Measurements from ENCODE around the gene PABPN1. TPM values are rescaled to one million over a fixed set of nuclear protein-coding genes. Genes with fewer than 3 reads are reported as not detected.

The PABPN1 gene
- total and polyA plus RNA-seq, 3 donors from 2014 or later: 194 to 222 (median 194) TPM

DNA sequence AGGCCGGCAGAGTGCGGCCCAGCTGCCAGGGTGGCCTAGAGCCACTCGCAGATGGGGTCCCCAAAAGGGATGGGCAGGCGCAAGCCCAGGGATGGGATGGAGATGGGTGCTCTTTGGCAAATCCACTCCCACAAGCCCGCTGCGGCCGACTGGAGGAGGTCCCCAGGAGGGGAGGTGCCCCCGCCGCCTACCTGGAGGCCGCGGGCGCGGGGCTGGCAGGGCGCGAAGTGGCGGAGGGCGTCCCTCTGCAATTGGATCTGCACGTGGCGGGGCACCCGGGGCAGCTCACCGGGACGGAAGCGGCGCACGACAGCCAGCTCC is 19.3 kb upstream of the PABPN1 start:
- WGBS, 2 donors: 0% methylated on average over 18 of the region's 25 CpGs; no CpG with 5 or more reads in 1 of the 2 donors
- no peak for DNase-seq
- TF ChIP-seq, protein P1, sequence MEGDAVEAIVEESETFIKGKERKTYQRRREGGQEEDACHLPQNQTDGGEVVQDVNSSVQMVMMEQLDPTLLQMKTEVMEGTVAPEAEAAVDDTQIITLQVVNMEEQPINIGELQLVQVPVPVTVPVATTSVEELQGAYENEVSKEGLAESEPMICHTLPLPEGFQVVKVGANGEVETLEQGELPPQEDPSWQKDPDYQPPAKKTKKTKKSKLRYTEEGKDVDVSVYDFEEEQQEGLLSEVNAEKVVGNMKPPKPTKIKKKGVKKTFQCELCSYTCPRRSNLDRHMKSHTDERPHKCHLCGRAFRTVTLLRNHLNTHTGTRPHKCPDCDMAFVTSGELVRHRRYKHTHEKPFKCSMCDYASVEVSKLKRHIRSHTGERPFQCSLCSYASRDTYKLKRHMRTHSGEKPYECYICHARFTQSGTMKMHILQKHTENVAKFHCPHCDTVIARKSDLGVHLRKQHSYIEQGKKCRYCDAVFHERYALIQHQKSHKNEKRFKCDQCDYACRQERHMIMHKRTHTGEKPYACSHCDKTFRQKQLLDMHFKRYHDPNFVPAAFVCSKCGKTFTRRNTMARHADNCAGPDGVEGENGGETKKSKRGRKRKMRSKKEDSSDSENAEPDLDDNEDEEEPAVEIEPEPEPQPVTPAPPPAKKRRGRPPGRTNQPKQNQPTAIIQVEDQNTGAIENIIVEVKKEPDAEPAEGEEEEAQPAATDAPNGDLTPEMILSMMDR (IDR thresholded peaks at IDR 0.05): no peak
- no peak for TF ChIP-seq POLR2A (IDR thresholded peaks at IDR 0.05)
- H3K36me3 ChIP-seq (ENCODE audit: low read depth, missing control alignments): no peaks in the 10 kb centered on the region
- peak overlapping the region; percentile 77 to 99 for H3K27ac ChIP-seq
- H3K4me3 ChIP-seq: peak overlapping the region; percentile 68 to 71
- peaks cover 33% of the 10 kb centered on the region for H3K4me1 ChIP-seq
- no peaks in the 10 kb centered on the region for H3K27me3 ChIP-seq
- no peaks in the 10 kb centered on the region for H3K9me3 ChIP-seq
- intact Hi-C loops (cut with DNase I; ENCODE audit: low total_unique reads): no loop called here

DNA sequence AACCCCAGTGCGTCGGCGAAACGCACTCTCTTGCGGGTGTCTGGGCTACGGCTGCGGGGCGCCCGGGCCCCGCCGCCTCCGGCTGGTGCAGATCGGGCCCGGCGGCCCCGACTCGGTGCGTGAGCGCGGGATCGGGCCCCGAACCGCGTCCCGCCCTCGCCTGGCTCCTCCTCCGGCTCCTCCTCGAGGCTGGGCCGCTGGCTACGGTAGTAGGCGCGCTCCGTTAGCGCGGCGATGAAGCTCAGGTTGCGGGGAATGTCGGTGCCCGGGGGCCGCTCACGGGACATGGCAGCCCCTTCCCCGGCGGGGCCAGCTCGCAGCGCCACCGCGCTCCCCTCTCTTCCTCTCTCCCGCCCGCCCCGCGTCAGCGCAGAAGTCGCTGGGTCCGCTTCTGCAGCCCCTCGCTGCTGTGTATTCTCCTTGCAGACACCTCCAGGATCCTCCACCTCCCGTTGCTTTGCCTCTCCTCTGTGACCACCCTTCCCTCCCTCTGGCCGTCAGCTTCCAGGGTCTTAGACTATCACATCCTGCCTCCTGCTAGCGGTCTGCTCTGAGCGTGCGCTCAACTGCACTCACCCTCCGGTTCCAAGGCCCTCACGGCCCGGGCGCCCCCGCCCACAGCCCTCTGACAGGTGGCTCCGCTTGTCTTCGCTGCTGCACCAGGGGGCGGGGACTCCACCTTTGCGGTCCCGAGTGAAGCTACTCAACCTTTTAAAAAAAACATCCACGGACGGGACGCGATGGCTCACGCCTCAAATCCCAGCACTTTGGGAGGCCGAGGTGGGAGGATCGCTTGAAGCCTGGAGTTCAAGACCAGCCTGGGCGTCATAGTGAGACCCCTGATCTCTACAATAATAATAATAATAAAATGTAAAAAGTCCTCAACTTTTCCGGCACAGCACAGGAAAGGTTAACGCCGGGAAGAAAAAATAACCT is 18.7 kb upstream of the PABPN1 start, which contains the start of gene PPP1R3E:
TSS of gene PPP1R3E (minus strand) at position 570 of the 936 bp plus-strand sequence. CDS start at position 287, 283 bp downstream.
- Histone ChIP-seq H3K27ac (peak within 1 kb of the TSS; percentile 77 to 99), H3K4me3 (peak within 1 kb of the TSS; percentile 68 to 71), H3K9me3 (no peaks in the 10 kb centered on the region), H3K27me3 (no peaks in the 10 kb centered on the region), H3K36me3 (ENCODE audit: low read depth, missing control alignments) (no peaks in the 10 kb centered on the region), H3K4me1 (peaks cover 27% of the 10 kb centered on the region)
- intact Hi-C loops (cut with DNase I; ENCODE audit: low total_unique reads): no loop called here
- no peak for TF ChIP-seq POLR2A (IDR thresholded peaks at IDR 0.05)
- TF ChIP-seq, protein P1 (IDR thresholded peaks at IDR 0.05): no peak
- 5 to 8% methylated on average over 30 to 56 of the region's 81 CpGs for WGBS, 2 donors
- DNase-seq: peak; percentile 72

DNA sequence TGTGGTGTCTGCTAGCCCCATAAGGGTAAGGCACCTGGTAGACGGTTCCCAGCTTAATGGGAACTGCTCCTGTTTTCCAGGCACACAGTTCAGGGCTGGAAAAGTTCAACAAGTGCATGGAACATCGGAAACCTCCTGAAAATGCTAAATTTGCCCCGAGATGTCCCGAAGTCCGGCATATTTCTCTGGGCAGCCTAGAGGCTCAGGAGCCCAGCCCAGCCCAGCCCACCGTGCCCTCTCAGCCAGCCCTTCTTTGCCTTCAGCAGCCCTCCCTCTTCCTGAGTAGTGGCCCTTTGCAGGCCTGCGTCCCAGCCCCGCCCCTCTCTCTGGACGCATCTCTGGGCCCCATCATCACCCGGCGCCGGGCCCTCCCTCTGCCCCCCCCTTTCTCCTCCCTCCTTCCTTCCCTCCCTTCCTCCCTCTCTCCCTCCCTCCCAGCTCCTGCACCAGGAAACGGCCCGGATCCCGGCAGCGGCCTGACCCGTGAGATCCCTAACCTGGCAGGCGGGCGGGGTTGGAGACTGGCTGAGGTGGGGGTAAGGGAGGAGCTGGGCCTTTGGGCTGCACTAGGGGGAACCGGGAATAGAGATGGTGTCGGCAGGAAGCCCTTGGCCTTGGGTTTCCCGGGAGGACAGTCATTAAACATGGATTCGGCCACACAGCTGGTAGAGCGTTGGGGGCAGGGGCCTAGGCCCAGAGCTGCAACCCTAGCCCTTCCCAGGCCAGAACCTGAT is 14.7 kb upstream of the PABPN1 start, which contains the start of gene BCL2L2:
TSS of gene BCL2L2 (plus strand) at position 422 of the 734 bp plus-strand sequence. CDS start 935 bp downstream, outside the sequence.
- peaks cover 48% of the 10 kb centered on the region for H3K4me1 ChIP-seq
- peak within 1 kb of the TSS; percentile 90 to 91 for H3K27ac ChIP-seq
- peak; percentile 94 for DNase-seq
- H3K36me3 ChIP-seq (ENCODE audit: low read depth, missing control alignments): no peaks in the 10 kb centered on the region
- H3K27me3 ChIP-seq: no peaks in the 10 kb centered on the region
- H3K9me3 ChIP-seq: no peaks in the 10 kb centered on the region
- 1 to 5% methylated on average over 22 to 24 of the region's 24 CpGs for WGBS, 2 donors
- peak within 1 kb of the TSS; percentile 59 to 90 for H3K4me3 ChIP-seq
- intact Hi-C loops (cut with DNase I; ENCODE audit: low total_unique reads): no loop called here
- peak; percentile 26 for TF ChIP-seq POLR2A (IDR thresholded peaks at IDR 0.05)
- TF ChIP-seq, protein P1 (IDR thresholded peaks at IDR 0.05): no peak

DNA sequence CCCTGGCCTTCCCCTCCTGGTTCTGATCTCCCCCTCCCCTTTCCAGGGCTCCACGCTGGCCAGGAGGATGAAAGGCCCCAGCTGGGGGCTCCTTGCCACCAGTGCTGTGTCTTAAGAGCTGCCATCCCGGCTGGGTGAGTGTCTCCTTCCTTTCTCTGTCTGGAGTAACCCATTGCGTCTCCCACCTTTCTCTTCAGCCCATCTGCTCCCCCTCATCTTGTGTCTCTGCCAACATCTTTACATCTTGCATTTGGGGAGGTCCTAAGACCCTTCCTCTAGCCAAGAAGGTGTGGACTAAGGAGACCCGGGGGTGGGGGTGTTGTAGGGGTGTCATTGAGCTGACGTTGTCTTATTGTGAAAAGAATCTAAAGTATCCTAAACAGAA is 14.1 kb upstream of the PABPN1 start:
- DNase-seq: no peak
- peaks cover 48% of the 10 kb centered on the region for H3K4me1 ChIP-seq
- TF ChIP-seq POLR2A (IDR thresholded peaks at IDR 0.05): no peak
- TF ChIP-seq, protein P1 (IDR thresholded peaks at IDR 0.05): no peak
- H3K4me3 ChIP-seq: peak overlapping the region; percentile 59 to 90
- H3K27ac ChIP-seq: peak overlapping the region; percentile 90 to 91
- WGBS, 2 donors: 17 to 22% methylated on average over 5 of the region's 5 CpGs
- intact Hi-C loops (cut with DNase I; ENCODE audit: low total_unique reads): no loop called here
- H3K36me3 ChIP-seq (ENCODE audit: low read depth, missing control alignments): no peaks in the 10 kb centered on the region
- H3K27me3 ChIP-seq: no peaks in the 10 kb centered on the region
- no peaks in the 10 kb centered on the region for H3K9me3 ChIP-seq

Data from testis (tissue), 3 donors.